Liver (tissue), 9 donors: ENCODE data around the gene STK17B. TPM values are rescaled to one million over a fixed set of nuclear protein-coding genes. Genes with fewer than 3 reads are reported as not detected.

Experiments
- DNase-seq: peaks from one replicate; pipeline ENCODE4 v3.0.0-alpha.2; 2017; ENCODE audit warnings: low spot score
- H3K27ac ChIP-seq, 2 donors: one replicate each; pipeline ENCODE4 v1.7.0; 2013; ENCODE audit warnings: inconsistent platforms in 2 of 2, low read length in 2 of 2, control low read depth in 1 of 2, low read depth in 1 of 2, mild to moderate bottlenecking in 1 of 2
- H3K27me3 ChIP-seq, 4 donors: one replicate each; pipeline versions ENCODE4 v1.6.1 to v1.7.0; 2013; ENCODE audit warnings: low read length in 3 of 4, inconsistent platforms in 1 of 4, mild to moderate bottlenecking in 1 of 4, moderate library complexity in 1 of 4; ENCODE audit not compliant: control insufficient read depth in 4 of 4, insufficient read depth in 4 of 4
- H3K36me3 ChIP-seq, 4 donors: one replicate each; pipeline versions ENCODE4 v1.6.1 to v1.7.0; 2013; ENCODE audit warnings: low read length in 3 of 4, mild to moderate bottlenecking in 3 of 4, low read depth in 1 of 4, moderate library complexity in 1 of 4; ENCODE audit not compliant: control insufficient read depth in 4 of 4, insufficient read depth in 3 of 4
- H3K4me1 ChIP-seq, 4 donors: one replicate each; pipeline versions ENCODE4 v1.6.1 to v1.7.0; 2013; ENCODE audit warnings: low read length in 3 of 4, mild to moderate bottlenecking in 3 of 4, moderate library complexity in 1 of 4; ENCODE audit not compliant: control insufficient read depth in 4 of 4, insufficient read depth in 4 of 4
- H3K4me3 ChIP-seq, 3 donors: one replicate each; pipeline versions ENCODE4 v1.6.1 to v1.7.0; 2013; ENCODE audit warnings: low read length in 3 of 3, control low read depth in 1 of 3, low read depth in 1 of 3, mild to moderate bottlenecking in 1 of 3
- H3K9ac ChIP-seq, 2 donors: one replicate each; pipeline ENCODE4 v1.7.0; 2013; ENCODE audit warnings: low read length in 2 of 2, mild to moderate bottlenecking in 2 of 2, moderate library complexity in 2 of 2, control low read depth in 1 of 2, low read depth in 1 of 2
- H3K9me3 ChIP-seq, 4 donors: one replicate each; pipeline versions ENCODE4 v1.6.1 to v1.7.0; 2013; ENCODE audit warnings: low read length in 3 of 4; ENCODE audit not compliant: control insufficient read depth in 4 of 4
- EGR1 ChIP-seq, 2 donors: IDR thresholded peaks; 2 replicates each; pipeline ENCODE4 v1.6.1; 2016 to 2018; ENCODE audit warnings: antibody characterized with exemption in 2 of 2, low read depth in 2 of 2
- FOXA2 ChIP-seq: IDR thresholded peaks from 2 replicates; pipeline ENCODE4 v1.6.1; 2016; ENCODE audit warnings: antibody characterized with exemption
- GABPA ChIP-seq, 2 donors: IDR thresholded peaks in 1 of 2; conservative IDR thresholded peaks in 1 of 2; 2 replicates each; pipeline ENCODE4 v1.6.1; 2016; ENCODE audit warnings: antibody characterized with exemption in 2 of 2, mild to moderate bottlenecking in 1 of 2, moderate library complexity in 1 of 2
- HNF4G ChIP-seq: IDR thresholded peaks from 2 replicates; pipeline ENCODE4 v1.6.1; 2016; ENCODE audit warnings: antibody characterized with exemption
- JUND ChIP-seq, 2 donors: IDR thresholded peaks; 2 replicates each; pipeline ENCODE4 v1.6.1; 2016; ENCODE audit warnings: antibody characterized with exemption in 2 of 2
- NR2F2 ChIP-seq: IDR thresholded peaks from 2 replicates; pipeline ENCODE4 v1.6.1; 2016; ENCODE audit warnings: antibody characterized with exemption
- RAD21 ChIP-seq, 2 donors: IDR thresholded peaks; 2 replicates each; pipeline ENCODE4 v1.6.1; 2016; ENCODE audit warnings: antibody characterized with exemption in 2 of 2, mild to moderate bottlenecking in 2 of 2
- SP1 ChIP-seq: IDR thresholded peaks from 2 replicates; pipeline ENCODE4 v1.6.1; 2018; ENCODE audit warnings: antibody characterized with exemption, mild to moderate bottlenecking
- TAF1 ChIP-seq: conservative IDR thresholded peaks from 2 replicates; pipeline ENCODE4 v1.6.1; 2016; ENCODE audit warnings: antibody characterized with exemption, mild to moderate bottlenecking
- YY1 ChIP-seq: IDR thresholded peaks from 2 replicates; pipeline ENCODE4 v1.6.1; 2016; ENCODE audit warnings: antibody characterized with exemption, mild to moderate bottlenecking
- WGBS: extraction: QIAGEN DNeasy Blood & Tissue Kit; methylation state at CpG from one replicate; pipeline ENCODE4 v1.1.7; 2013; 5-methylcytosine and 5-hydroxymethylcytosine counted together
- polyA plus RNA-seq, 2 donors: library from polyadenylated mRNA; stranded (reverse) in 1 of 2; unstranded in 1 of 2; fragments of 200-250 nt in 1 of 2; fragments of >200 nt in 1 of 2; fragmentation: Nextera tagmentation in 1 of 2; extraction: Ambion mirVana in 1 of 2; gene quantifications; one replicate each; pipeline versions ENCODE4 v1.2.1 to v1.2.3, GENCODE V29; 2013 to 2015
- total RNA-seq, 2 donors: library from RNA; depleted of rRNA; stranded (reverse); fragments of >200 nt; gene quantifications; one replicate each; pipeline ENCODE4 v1.2.3, GENCODE V29; 2014
- TF ChIP-seq, protein P1 (sequence below): IDR thresholded peaks from 2 replicates; pipeline ENCODE4 v1.6.1; 2016; ENCODE audit warnings: antibody characterized with exemption
- TF ChIP-seq, protein P2 (sequence below): IDR thresholded peaks from 2 replicates; pipeline ENCODE4 v1.6.1; 2016; ENCODE audit warnings: antibody characterized with exemption
- TF ChIP-seq, protein P3 (sequence below): IDR thresholded peaks from 2 replicates; pipeline ENCODE4 v1.6.1; 2016; ENCODE audit warnings: antibody characterized with exemption, mild to moderate bottlenecking
- TF ChIP-seq, protein P4 (sequence below): fragments of 150-350 bp; IDR thresholded peaks from 2 replicates; pipeline ENCODE4 v1.5.1; 2017; ENCODE audit warnings: improper control_type of control experiment, low read depth, low read length; ENCODE audit not compliant: missing input control
- donor health status: healthy.
- donor health status: healthy.
- donor health status: healthy.
- donor health status: healthy.
- donor health status: healthy.

The STK17B gene
- total and polyA plus RNA-seq, 4 donors, result 1.0 to 21.8 (median 4.6) TPM

DNA sequence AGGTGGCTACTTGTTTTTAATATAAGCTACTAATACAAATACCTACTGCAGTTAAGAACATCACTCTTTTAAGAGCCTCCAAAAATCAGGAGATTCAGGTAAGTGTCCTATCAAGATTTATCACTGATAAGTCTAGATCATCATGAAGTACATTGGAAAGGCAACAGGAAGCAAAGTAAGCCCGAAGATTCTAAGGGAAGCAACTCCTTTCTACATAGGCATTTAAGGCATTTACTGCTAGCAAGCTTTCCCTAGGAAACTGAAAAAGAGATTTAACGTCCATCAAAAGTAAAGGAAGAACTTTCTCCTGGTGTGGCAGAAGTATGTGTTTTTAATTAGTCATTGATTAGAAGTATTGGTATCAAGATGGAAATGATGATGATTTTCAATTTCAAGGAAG lies 3.7 kb downstream of the STK17B start:
- Histone ChIP-seq H3K9me3 (no peaks in the 10 kb centered on the region), H3K36me3 (no peaks in the 10 kb centered on the region), H3K4me3 (no peak overlapping the region), H3K27me3 (no peaks in the 10 kb centered on the region), H3K4me1 (peaks cover 6 to 17% (median 10%) of the 10 kb centered on the region in 4 donors), H3K9ac (peak overlapping the region in 1 of 2 donors; percentile 11), H3K27ac (no peak overlapping the region)
- WGBS, result 74% methylated on average over 2 of the region's 2 CpGs
- TF ChIP-seq, protein P1, sequence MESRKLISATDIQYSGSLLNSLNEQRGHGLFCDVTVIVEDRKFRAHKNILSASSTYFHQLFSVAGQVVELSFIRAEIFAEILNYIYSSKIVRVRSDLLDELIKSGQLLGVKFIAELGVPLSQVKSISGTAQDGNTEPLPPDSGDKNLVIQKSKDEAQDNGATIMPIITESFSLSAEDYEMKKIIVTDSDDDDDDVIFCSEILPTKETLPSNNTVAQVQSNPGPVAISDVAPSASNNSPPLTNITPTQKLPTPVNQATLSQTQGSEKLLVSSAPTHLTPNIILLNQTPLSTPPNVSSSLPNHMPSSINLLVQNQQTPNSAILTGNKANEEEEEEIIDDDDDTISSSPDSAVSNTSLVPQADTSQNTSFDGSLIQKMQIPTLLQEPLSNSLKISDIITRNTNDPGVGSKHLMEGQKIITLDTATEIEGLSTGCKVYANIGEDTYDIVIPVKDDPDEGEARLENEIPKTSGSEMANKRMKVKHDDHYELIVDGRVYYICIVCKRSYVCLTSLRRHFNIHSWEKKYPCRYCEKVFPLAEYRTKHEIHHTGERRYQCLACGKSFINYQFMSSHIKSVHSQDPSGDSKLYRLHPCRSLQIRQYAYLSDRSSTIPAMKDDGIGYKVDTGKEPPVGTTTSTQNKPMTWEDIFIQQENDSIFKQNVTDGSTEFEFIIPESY, result no peak
- TF ChIP-seq FOXA2 (no peak), SP1 (no peak), TAF1 (no peak), GABPA (IDR thresholded peaks at IDR 0.05 in 1 of 2, conservative IDR thresholded peaks at IDR 0.05 in 1 of 2) (no peak), RAD21 (IDR thresholded peaks at IDR 0.05) (no peak), YY1 (no peak)
- TF ChIP-seq, protein P2, sequence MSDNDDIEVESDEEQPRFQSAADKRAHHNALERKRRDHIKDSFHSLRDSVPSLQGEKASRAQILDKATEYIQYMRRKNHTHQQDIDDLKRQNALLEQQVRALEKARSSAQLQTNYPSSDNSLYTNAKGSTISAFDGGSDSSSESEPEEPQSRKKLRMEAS, result no peak
- DNase-seq, result no peak

DNA sequence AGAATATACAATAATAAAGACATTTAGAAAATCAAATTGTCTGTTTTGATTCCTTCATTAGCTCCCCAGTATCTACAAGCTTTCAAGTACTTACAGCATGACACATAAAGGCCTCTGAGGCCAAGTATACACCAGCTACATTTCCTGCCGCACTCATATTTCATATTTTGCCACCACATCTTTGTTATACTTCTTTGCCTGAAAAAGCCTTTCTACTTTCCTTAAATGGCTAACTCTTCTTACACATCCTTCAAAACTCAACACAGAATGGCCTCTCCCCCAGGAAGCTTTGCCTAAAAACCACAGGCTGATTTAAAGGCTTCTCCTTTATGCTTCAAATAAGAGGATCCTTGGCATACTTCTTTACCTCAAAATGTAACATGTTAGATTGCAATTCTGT lies 4.5 kb downstream of the STK17B start:
- Histone ChIP-seq H3K27ac (no peak overlapping the region), H3K9me3 (no peaks in the 10 kb centered on the region), H3K9ac (no peak overlapping the region), H3K27me3 (no peaks in the 10 kb centered on the region), H3K4me1 (peaks cover 4 to 14% (median 9%) of the 10 kb centered on the region in 4 donors), H3K4me3 (no peak overlapping the region), H3K36me3 (peaks cover 0 to 2% (median 0%) of the 10 kb centered on the region in 4 donors)
- TF ChIP-seq HNF4G, result no peak
- TF ChIP-seq RAD21 (IDR thresholded peaks at IDR 0.05), result no peak
- no peak for TF ChIP-seq EGR1 (IDR thresholded peaks at IDR 0.05; ENCODE audit: low read depth in 2 of 2)
- TF ChIP-seq SP1, result no peak
- no peak for TF ChIP-seq JUND (IDR thresholded peaks at IDR 0.05)
- no peak for TF ChIP-seq TAF1
- no peak for TF ChIP-seq NR2F2
- TF ChIP-seq YY1, result no peak
- no peak for TF ChIP-seq GABPA (IDR thresholded peaks at IDR 0.05 in 1 of 2, conservative IDR thresholded peaks at IDR 0.05 in 1 of 2)
- TF ChIP-seq, protein P3, sequence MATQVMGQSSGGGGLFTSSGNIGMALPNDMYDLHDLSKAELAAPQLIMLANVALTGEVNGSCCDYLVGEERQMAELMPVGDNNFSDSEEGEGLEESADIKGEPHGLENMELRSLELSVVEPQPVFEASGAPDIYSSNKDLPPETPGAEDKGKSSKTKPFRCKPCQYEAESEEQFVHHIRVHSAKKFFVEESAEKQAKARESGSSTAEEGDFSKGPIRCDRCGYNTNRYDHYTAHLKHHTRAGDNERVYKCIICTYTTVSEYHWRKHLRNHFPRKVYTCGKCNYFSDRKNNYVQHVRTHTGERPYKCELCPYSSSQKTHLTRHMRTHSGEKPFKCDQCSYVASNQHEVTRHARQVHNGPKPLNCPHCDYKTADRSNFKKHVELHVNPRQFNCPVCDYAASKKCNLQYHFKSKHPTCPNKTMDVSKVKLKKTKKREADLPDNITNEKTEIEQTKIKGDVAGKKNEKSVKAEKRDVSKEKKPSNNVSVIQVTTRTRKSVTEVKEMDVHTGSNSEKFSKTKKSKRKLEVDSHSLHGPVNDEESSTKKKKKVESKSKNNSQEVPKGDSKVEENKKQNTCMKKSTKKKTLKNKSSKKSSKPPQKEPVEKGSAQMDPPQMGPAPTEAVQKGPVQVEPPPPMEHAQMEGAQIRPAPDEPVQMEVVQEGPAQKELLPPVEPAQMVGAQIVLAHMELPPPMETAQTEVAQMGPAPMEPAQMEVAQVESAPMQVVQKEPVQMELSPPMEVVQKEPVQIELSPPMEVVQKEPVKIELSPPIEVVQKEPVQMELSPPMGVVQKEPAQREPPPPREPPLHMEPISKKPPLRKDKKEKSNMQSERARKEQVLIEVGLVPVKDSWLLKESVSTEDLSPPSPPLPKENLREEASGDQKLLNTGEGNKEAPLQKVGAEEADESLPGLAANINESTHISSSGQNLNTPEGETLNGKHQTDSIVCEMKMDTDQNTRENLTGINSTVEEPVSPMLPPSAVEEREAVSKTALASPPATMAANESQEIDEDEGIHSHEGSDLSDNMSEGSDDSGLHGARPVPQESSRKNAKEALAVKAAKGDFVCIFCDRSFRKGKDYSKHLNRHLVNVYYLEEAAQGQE, result no peak
- TF ChIP-seq, protein P4, sequence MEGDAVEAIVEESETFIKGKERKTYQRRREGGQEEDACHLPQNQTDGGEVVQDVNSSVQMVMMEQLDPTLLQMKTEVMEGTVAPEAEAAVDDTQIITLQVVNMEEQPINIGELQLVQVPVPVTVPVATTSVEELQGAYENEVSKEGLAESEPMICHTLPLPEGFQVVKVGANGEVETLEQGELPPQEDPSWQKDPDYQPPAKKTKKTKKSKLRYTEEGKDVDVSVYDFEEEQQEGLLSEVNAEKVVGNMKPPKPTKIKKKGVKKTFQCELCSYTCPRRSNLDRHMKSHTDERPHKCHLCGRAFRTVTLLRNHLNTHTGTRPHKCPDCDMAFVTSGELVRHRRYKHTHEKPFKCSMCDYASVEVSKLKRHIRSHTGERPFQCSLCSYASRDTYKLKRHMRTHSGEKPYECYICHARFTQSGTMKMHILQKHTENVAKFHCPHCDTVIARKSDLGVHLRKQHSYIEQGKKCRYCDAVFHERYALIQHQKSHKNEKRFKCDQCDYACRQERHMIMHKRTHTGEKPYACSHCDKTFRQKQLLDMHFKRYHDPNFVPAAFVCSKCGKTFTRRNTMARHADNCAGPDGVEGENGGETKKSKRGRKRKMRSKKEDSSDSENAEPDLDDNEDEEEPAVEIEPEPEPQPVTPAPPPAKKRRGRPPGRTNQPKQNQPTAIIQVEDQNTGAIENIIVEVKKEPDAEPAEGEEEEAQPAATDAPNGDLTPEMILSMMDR, result no peak
- DNase-seq, result no peak
- WGBS, result 81% methylated on average over 1 of the region's 1 CpG
